Renal cortex interstitium (tissue), 11 donors: ENCODE data around the gene XYLB. TPM values are rescaled to one million over a fixed set of nuclear protein-coding genes. Genes with fewer than 3 reads are reported as not detected.
"Not testable (repeated sequence)": the region's sequence is repeated elsewhere in the genome, so short reads cannot be mapped to it uniquely, and the experiment has no call there.

Experiments
- DNase-seq, 11 donors: peaks; one replicate each; pipeline ENCODE4 v3.0.0-alpha.2; 2013; ENCODE audit warnings: low read depth in 9 of 11, low spot score in 4 of 11; ENCODE audit errors: extremely low read depth in 1 of 11
- polyA plus RNA-seq, 3 donors: library from polyadenylated mRNA; unstranded; fragments of 120-200 nt; gene quantifications; one replicate each; pipeline ENCODE4 v1.2.1, GENCODE V29; 2013; ENCODE audit not compliant: insufficient read length in 3 of 3

Gene XYLB
- polyA plus RNA-seq, 3 donors, result 9.6 to 13.9 (median 13.2) TPM

DNA sequence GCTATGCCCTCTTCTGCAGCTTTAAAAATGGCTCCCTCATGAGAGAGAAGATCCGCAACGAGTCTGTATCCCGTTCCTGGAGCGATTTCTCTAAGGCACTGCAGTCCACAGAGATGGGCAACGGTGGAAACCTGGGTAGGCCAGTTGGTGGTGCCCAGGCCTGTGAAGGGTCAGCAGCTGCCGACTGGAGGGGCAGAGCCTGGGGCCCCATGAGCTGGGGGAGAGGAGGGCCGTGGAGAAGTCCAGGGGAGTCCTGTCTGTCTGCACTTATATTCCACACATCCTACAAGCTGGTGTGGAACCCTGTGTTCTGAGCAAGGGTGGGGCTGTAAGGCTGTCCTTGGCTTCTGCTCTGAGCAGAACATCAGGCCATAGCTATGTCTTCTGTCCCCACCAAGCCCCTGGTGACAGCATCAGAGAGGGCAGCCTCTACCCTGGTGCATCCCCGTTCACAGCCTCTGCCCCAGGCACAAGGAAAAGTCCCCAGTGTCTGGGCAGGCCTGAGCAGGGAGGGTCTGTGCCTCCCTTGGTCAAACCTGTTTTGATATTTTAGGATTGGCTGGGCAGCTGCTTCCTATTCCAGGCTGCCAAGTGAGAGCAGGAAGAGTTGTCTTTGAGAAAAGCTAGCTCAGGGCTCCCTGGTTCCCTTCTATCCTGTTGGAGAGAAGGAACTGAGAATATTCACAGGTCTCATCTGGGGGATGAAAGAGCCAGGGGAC is 29.7 kb downstream of the XYLB start:
- DNase-seq, result no peak

DNA sequence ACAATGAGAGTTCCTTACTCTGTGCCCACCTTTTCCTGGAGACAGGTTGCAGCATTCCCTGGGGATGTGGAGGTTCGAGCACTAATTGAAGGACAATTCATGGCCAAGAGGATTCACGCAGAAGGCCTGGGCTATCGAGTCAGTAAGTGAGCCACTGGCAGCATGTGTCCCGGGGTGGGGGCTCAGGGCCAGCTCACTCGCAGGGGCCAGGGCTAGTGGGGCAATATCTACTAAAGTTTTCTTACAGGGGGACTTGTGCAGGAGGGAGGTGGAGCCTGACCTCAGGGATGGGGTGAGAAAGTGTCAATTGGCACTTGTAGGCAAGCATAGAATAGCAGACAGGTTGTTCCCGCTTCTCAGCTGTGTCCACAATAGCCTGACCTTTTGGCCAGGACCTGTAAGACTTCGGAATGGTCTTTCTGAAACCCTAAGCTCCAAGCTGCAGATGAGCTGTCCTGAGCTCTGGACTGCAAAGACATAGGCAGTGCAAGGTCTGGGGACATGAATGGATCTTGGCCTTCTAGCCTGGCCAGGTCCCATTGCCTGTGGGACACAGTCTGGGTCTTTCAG is 32.7 kb downstream of the XYLB start:
- DNase-seq, result no peak

DNA sequence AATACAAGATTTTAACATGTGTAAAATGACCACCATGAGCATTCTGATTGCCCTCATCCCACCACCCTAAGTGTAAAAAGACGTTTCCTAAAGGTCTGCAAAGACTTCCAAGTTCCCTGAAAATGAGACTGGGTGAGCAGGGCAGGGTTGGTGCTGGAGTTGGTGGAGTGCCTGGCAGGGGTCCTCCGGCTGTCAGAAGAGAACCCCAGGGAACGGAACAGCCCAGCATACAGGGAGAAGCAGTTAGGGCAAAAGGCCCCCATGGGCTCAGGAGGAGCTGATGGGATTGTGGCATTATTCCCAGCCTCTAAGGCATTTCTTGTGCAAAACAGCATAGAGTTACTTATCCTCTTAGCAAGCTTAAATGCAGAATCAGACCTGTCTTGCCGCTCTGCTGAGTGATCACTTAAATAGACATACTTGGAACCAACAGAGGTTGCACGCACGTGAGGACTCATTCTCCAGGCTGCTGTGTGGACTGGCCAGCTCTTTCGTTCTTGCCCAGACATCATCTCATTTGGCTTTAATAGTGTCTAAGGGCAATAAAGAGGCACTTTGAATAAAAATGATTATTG is 36.0 kb downstream of the XYLB start:
- no peak for DNase-seq

DNA sequence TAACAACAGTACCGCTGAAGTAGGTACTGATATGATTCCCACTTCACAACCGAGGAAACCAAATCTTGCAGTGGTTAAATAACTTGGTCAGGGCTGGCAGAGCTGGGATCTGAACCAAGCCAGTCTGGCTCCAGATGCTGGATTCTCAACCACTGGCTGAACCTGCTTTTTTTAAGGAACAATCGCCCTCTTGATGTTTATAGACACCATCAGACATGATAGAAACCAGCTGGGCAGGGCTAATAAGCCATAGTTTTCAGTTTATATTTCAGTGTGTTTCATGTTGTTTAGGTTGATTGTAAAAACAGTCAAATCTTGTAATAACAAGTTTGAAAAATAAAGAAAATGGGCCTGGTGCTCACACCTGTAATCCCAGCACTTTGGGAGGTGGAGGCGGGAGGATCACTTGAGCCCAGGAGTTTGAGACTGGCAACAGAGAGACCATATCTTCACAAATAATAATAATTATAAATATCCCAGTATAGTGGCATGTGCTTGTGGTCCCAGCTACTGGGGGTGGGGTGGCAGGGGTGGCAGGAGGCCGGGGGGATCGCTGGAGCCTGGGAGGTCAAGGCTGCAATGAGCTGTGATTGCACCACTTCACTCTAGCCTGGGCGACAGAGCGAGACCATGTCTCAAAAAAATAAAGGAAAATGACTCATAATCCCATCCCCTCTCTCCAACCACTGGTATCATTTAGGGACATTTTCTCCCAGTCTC is 36.7 kb downstream of the XYLB start:
- DNase-seq, result peak in 1 of 11 donors; percentile 1

DNA sequence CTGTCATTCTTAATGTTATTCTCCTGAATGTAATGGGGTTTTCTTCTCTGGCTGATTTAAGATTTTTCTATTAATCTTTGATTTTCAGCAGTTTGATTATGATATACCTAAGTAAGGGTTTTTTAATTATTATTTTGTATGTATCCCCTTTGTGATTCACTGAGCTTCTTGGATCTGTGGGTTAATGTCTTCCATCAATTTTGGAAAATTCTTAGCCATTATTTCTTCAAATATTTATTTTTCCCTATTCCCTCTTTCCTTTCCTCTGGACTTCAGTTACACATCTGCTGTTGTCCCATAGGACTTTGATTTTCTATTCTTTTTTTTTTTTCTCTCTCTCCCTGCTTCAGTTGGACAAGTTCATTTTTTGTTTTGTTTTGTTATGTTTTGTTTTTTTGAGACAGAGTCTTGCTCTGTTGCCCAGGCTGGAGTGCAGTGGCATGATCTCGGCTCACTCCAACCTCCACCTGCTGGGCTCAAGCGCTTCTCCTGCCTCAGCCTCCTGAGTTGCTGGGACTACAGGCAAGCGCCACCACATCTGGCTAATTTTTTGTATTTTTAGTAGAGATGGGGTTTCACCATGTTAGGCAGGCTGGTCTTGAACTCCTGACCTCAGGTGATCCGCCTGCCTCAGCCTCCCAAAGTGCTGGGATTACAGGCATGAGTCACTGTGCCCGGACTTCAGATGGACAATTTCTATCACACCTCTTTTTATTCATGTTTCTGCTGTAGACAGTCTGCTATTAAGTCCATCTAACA is 40.6 kb downstream of the XYLB start:
- DNase-seq, result no peak

DNA sequence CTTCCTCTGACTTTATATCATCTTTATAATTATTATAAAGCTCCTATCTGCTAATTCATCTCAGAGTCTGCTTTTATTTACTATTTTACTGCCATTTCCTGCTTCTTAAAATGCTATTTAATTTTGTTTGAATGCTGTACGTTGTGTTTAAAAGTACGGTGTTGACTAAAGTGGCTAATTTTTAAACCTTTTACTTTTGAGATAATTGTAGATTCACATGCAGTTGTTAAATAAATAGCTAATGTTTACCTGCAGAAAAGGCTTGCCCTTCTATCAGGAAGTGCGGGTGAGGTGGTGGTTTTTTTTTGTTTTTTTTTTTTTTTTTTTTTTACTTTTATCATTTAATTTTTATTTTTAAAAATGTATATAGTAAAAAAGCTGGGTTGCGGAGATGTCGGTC is 41.3 kb downstream of the XYLB start:
- DNase-seq, result no peak

DNA sequence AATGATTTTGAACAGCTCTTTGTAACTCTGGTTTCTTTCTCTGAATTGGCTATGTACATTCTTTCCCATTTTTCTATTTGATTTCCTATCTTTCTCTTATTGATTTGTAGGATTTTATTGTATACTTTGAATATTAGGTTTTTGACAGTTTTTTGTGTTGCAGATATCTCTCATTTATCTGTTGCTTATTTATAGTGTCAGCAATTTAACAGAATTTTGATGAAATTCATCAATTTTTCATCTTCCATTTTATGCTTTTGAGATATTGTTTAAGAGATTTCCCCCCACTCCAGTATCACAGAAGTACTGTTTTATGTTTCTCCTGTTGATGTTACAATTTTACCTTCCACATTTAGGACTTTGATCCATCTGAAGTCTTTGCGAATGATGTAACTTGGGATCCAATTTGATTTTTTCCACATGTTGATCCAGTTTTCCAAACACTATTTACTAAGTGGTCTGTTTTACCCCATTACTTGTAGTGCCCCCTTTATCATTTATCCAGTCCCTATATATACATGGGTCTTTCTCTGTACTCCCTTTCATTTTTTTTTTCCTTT is 46.1 kb downstream of the XYLB start:
- no peak for DNase-seq

DNA sequence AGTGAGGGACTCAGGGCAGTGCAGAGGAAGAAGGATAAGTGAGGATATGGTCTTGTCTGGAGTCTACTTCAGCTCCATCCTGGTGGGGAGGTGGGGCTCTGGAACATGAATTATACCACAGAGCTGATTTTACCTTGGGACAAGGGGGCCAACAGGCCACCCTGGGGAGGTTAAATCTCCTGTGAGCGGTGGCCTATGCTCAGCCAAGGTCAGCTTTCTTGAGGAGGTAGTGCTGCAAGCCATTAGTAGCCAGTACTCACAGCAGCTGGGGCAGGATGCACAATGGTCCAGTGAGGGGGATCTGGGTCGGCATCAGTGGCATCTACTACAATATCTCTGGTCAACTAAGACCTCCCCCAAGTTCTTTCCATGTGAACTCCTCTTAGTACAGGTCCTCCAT is 49.7 kb downstream of the XYLB start:
- DNase-seq, result no peak

DNA sequence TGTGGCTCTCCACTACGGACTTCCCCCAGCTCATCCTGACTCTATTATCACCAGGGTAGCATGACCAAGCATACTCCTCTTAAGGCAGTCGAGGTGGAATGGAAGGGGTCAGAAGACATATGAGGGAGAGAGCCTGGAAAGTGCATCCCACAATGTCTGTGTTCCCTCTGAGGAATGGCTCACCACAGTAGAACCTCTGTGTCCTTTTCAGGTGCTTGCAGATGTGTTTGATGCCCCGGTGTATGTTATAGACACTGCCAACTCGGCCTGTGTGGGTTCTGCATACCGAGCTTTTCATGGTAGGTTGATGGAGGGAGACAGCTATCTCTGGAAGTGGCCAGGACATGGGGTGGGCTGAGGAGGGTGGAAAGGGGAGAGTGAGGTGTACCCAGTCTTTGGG is 50.3 kb downstream of the XYLB start:
- no peak for DNase-seq

DNA sequence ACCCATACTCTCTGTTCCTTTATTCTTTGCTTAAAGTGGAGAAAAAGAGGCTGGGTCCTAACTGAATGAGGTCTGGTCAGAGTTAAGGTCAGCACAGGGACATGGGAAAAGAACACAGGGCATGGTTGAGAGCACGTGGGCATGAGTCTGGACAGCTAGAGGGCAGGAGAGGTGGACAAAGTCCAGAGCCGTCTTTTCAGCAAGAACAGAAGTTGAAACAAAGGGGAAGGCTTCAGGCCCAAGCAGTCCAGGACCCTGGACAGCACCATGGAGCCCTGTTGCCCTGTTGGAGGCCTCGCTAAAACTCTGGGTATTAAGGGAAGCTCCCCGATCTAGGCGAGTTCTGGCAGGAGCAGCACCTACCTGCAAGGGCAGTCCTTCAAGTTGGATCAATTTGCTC is 50.7 kb downstream of the XYLB start:
- peak; percentile 5 to 73 (median 47) for DNase-seq

DNA sequence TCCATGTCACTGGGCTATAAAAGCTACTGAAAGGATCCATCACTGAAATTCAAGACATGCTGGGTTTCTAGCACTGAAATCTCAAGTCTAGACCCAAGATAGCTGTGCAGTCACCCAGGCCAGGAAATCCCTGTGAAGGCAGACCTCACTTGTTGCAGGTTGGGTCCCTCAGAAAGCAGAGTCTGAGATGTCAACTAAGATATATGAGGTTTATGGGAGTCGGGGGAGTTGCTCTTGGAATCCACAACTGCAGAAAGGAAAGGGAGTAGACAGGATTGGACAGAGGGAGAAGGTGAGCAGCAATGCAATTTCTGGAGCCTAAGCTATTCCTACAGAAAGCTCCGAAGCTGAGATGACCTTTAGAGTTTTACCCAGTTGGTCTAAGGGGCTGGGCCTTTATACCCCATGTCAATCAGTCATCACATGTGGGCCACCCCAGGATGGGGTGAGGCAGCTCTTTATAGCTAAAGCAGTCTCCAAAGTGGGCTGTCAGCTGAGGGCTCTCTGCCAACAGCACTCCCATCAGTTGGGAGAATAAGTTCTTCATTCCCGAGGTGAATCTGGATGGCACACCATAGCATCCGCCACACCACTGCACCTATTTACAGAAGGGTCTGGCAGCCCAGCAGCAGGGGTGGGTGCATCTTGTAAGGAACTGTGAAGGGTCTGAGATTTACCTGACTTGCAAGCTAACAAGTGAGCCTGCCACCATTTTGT is 54.8 kb downstream of the XYLB start:
- DNase-seq, result peak in 3 of 11 donors; percentile 1 to 11 (median 4)

DNA sequence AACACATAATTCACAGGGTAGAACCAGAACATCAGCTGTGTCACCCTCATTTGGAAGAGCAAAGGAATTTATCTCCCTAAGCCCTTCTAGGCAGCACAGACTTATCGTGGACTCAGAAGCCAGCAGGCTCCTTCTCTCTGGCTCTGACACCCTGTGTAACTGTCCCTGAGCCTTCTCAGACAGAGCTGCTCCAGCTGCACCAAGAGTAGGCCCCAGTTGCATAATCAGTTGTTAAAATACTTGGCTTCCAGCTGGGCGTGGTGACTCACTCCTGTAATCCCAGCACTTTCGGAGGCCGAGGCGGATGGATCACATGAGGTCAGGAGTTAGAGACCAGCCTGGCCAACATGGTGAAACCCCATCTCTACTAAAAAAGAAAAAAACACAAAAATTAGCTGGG is 57.7 kb downstream of the XYLB start:
- DNase-seq, result no peak

DNA sequence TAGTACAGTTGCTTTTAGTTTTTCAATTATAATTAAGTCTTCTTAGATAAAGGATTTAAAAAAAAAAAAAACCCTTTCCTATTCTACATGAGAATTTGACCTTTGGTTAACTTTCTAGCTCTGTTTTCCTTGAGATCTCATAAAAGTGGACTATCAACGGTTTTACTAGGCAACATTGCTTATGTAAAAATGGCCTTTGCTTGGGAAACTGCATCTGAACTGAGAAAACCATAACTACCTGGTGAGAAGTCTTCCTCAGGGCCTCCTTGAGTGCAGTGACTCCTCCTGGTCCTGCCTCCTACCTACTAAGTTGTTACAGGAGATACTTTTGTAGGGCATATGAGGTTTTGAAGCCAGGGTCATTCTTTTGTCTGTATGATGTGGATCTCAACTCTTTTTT is 65.0 kb downstream of the XYLB start:
- no peak for DNase-seq

DNA sequence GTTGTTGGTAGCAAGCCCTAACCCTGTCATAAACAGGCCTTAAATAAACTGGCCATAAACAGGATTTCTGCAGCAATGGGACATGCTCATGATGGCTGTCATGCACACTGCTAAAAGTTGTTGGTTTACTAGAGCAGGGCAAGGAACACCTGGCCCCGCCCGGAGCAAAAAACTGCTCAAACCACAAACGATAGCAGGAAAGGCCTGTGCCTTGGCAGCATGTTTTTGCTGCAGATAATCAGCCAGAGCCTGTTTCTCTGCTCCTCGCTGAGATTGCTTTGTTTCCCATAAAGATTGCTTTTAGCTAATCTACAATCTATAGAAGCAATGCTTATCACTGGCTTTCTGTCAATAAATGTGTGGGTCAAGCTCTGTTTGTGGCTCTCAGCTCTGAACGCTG is 74.2 kb downstream of the XYLB start:
- not testable (repeated sequence) for DNase-seq

DNA sequence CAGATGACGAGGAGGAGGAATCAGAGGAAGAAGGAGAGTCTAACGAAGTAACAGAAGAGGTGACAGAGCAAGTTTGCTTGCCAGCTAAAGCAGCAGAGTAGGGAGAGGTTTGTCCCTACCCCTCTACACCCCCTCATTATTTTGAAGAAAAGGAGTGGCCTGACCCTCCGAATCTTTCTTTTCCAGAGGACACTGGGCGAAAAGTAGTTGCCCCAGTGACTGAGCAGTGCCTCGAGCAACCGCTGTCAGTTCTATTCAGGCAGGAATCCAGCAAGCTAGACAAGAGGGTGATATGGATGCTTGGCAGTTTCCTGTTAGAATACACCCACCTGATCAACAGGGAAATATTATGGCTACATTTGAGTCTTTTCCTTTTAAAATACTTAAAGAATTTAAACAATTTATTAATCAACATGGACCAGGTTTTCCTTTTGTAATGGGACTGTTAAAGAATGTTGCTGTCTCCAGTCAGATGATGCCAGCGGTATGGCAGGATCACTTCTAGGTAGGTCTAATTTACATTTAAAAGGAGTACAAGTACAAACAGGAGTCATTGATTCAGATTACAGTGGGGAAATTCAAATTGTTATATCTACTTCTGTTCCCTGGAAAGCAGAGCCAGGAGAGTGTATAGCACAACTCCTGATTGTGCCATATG is 75.2 kb downstream of the XYLB start:
- no peak for DNase-seq

DNA sequence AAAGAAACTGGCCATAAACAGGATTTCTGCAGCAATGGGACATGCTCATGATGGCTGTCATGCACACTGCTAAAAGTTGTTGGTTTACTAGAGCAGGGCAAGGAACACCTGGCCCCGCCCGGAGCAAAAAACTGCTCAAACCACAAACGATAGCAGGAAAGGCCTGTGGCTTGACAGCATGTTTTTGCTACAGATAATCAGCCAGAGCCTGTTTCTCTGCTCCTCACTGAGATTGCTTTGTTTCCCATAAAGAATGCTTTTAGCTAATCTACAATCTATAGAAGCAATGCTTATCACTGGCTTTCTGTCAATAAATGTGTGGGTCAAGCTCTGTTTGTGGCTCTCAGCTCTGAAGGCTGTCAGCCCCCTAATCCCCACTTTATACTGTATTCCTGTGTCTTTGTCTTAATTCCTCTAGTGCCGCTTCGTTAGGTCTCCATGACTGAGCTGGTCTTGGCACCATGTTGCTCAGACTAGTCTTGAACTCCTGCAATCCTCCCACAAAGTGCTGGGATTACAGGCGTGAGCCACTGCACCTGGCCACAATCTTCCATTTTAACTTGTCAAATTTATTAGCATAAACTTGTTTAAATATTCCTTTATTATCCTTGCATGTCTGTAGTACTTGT is 80.3 kb downstream of the XYLB start:
- DNase-seq, result not testable (repeated sequence)

DNA sequence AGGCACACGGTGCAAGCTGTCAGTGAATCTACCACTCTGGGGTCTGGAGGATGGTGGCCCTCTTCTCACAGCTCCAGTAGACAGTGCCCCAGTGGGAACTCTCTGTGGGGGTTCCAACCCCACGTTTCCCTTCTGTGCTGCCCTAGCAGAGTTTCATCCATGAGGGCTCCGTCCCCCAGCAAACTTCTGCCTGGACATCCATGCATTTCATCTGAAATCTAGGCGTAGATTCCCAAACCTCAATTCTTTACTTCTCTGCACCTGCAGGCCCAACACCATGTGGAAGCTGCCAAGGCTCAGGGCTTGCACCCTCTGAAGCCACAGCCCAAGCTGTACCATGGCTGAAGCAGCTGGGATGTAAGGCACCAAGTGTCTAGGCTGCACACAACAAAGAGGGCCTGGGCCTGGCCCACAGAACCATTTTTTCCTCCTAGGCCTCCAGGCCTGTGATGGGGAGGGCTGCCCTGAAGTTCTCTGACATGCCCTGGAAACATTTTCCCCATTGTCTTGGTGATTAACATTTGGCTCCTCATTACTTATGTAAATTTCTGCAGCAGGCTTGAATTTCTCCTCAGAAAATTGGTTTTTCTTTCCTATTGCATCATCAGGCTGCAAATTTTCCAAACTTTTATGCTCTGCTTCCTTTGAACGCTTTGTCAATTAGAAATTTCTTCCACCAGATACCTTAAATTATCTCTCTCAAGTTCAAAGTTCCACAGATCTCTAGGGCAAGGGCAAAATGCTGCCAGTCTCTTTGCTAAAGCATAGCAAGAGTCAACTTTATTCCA is 86.5 kb downstream of the XYLB start:
- not testable (repeated sequence) for DNase-seq
